Fibroblast of the aortic adventitia (primary cell): ENCODE measurements around the gene SCML1. TPM values are rescaled to one million over a fixed set of nuclear protein-coding genes. Genes with fewer than 3 reads are reported as not detected.

Source experiments
- DNase-seq: peaks from one replicate; pipeline ENCODE4 v3.0.0-alpha.2; 2010; ENCODE audit warnings: low read depth
- H3K4me3 ChIP-seq: 2 replicates; pipeline ENCODE4 v1.5.1; 2011; ENCODE audit warnings: low read depth, mild to moderate bottlenecking, control low read depth, low read length, moderate library complexity
- total RNA-seq: library from RNA; depleted of rRNA; stranded (reverse); fragments of >200 nt; gene quantifications from 2 replicates; pipeline ENCODE4 v1.2.3, GENCODE V29; 2012; ENCODE audit warnings: low replicate concordance
- TF ChIP-seq, protein P1 (sequence below): IDR thresholded peaks from 2 replicates; pipeline ENCODE4 v1.5.1; 2011; ENCODE audit warnings: mild to moderate bottlenecking, low read length, control low read depth, inconsistent platforms; ENCODE audit not compliant: insufficient read depth

The SCML1 gene
- total RNA-seq, 1 donor, result 12.0 TPM

DNA sequence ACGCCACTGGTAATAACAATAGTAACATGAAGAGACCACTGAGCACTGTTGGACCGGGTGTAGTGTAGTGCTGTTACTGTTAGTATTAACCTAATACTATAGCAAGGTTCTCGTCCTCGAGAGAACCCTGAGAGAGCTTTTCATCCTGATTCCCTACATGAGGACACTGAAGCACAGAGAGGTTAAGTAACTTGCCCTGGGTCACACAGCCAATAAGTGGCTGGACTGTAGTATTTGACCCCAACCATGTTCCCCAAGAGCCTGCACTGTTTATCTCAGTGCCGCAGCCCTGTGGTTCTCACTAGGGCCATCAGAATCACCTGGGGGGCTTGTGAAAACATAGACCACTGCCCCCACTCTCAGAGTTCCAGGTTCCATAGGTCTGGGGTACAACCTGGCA lies 10.4 kb downstream of the SCML1 start:
- no peak overlapping the region for H3K4me3 ChIP-seq
- DNase-seq, result no peak
- TF ChIP-seq, protein P1, sequence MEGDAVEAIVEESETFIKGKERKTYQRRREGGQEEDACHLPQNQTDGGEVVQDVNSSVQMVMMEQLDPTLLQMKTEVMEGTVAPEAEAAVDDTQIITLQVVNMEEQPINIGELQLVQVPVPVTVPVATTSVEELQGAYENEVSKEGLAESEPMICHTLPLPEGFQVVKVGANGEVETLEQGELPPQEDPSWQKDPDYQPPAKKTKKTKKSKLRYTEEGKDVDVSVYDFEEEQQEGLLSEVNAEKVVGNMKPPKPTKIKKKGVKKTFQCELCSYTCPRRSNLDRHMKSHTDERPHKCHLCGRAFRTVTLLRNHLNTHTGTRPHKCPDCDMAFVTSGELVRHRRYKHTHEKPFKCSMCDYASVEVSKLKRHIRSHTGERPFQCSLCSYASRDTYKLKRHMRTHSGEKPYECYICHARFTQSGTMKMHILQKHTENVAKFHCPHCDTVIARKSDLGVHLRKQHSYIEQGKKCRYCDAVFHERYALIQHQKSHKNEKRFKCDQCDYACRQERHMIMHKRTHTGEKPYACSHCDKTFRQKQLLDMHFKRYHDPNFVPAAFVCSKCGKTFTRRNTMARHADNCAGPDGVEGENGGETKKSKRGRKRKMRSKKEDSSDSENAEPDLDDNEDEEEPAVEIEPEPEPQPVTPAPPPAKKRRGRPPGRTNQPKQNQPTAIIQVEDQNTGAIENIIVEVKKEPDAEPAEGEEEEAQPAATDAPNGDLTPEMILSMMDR, result no peak

GRCh38 chrX:17748684-17749083 lies 11.4 kb downstream of the SCML1 start:
- TF ChIP-seq, protein P1, result no peak
- H3K4me3 ChIP-seq, result no peak overlapping the region

GRCh38 chrX:17750436-17750835 lies 13.1 kb downstream of the SCML1 start:
- no peak overlapping the region for H3K4me3 ChIP-seq
- no peak for DNase-seq
- TF ChIP-seq, protein P1, result no peak

More at GRCh38 chrX:17748684-17749083, 11.4 kb downstream of the SCML1 start:
- DNase-seq, result no peak

DNA sequence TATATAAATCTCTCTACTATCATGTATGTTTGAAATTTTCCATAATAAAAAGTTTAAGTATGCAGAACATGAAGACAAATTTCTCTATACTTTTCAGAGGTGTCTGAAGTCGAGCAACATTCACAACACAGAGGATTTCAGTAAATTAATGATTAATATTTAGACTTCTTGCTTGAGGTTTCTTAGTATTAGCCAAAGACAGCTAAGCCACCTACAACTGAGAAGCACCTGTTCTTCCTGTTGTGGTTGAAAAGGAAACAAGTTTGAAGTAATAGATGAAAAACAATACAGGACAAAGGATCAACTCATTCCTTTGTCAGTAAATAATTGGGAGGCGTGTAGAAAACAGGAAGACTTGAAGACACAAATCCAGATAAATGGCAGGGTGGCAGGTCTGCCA lies 21.1 kb downstream of the SCML1 start:
- TF ChIP-seq, protein P1, result no peak
- no peak for DNase-seq
- no peak overlapping the region for H3K4me3 ChIP-seq

DNA sequence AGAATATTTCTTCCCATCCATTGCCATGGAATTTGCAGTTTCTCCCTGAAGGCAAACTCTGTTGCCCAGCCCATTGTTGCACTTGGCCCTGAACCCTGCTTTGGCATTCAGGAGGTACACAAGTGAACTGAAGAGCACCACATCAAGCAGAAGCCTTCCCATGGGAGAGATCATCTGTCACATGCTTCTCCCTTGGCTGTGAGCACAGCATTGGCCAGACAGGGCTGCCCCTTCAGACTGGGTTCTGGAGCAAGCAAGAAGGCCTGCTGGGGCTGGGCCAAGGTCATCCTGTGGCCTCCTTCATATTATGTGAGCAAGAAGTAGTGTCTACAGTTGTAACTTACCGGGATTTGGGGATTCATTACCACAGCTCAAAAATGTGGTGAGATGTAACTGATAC lies 22.7 kb downstream of the SCML1 start:
- H3K4me3 ChIP-seq, result no peak overlapping the region
- no peak for DNase-seq
- TF ChIP-seq, protein P1, result no peak

DNA sequence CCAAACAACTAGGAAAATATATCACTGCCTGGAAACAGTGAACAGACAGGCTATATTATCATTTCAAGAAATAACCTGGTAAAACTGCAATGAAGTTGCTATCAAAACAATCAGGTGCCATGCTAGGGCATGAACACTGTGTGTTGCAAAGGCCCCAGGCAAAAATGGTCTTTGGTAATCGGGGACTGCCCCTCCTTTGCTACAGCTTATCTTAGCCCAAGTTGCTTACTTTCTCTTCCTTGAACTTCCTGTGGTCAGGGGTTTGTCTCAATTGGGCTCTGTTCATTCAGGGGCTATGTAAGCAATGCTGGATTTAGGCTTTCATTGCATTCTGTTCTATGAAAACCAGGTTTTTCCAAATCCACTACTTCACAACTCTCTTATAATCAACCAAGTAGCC lies 30.4 kb downstream of the SCML1 start:
- H3K4me3 ChIP-seq, result no peak overlapping the region
- TF ChIP-seq, protein P1, result no peak
- DNase-seq, result no peak

DNA sequence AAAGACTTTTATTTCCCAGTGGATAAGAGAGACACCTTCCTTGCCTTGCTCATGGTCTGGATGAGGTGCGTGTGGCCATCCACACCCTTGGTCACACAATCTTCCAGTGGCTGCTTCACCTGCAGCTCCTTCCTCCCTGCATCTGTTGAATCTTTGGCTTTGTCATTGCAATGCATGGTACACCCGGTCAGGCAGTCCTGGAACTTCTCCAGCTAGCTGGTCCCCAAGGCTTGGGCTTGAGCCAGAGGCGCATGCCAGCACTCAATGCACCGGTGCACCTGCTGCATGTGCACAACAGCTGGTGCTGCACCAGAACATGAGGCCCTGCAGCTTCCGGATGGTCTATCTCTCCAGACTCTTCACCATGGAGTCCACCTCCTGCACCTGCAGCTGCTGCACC lies 31.7 kb downstream of the SCML1 start:
- no peak overlapping the region for H3K4me3 ChIP-seq
- TF ChIP-seq, protein P1, result no peak
- no peak for DNase-seq
